HepG2 (cell line): ENCODE results near the gene ELP2. TPM values are rescaled to one million over a fixed set of nuclear protein-coding genes. Genes with fewer than 3 reads are reported as not detected.
"Not testable (repeated sequence)": the region's sequence is repeated elsewhere in the genome, so short reads cannot be mapped to it uniquely, and the experiment has no call there.

Experiments used
- ATAC-seq: fragments of 200-7000 bp; cut with Tn5 transposase; 3 replicates; pipeline ENCODE4 v1.9.1; 2020; ENCODE audit warnings: mild to moderate bottlenecking, moderate library complexity
- BruUV-seq: library from RNA; stranded (reverse); fragments of 400-500 nt; replicated peaks from 2 replicates; lab custom pipeline; 2021; lab: Mats Ljungman, UMichigan
- CTCF ChIA-PET: fragments of 300-600 bp; formaldehyde crosslinking; extraction: SDS; loops from one replicate; lab custom pipeline; 2021; ENCODE audit warnings: low total read pairs, inconsistent platforms, low intra/inter-chr PET ratio; lab: Yijun Ruan, JAX
- POLR2A ChIA-PET: fragments of 350-600 bp; sonication (Branson Sonifier 250); formaldehyde crosslinking; loops from one replicate; lab custom pipeline; 2020; ENCODE audit warnings: antibody characterized with exemption, inconsistent platforms; lab: Yijun Ruan, JAX
- DNase-seq: peaks from one replicate; pipeline ENCODE4 v3.0.0-alpha.2; 2015; ENCODE audit warnings: low spot score
- FAIRE-seq: peaks from 3 replicates; lab custom pipeline; 2011; peaks lifted over from hg19 to GRCh38; lab: Jason Lieb, UNC
- H2AFZ ChIP-seq: one replicate; pipeline ENCODE4 v1.6.1; 2011; ENCODE audit warnings: low read length, inconsistent platforms
- H3K27ac ChIP-seq: fragments of 300-600 bp; 3 replicates; pipeline ENCODE4 v1.8.0; 2011; ENCODE audit warnings: mixed run types, mild to moderate bottlenecking, mixed read lengths, low read length, inconsistent platforms; ENCODE audit not compliant: insufficient read depth; ENCODE audit errors: extremely low read length
- H3K27me3 ChIP-seq, 2 experiments: fragments of 200-600 bp in 1 of 2; 2 replicates in 1 of 2; 3 replicates in 1 of 2; pipeline versions ENCODE4 v1.6.0 to v1.8.0; 2011; ENCODE audit warnings: low read length in 2 of 2, mild to moderate bottlenecking in 2 of 2, moderate library complexity in 2 of 2, inconsistent platforms in 1 of 2; ENCODE audit not compliant: insufficient read depth in 2 of 2, control insufficient read depth in 1 of 2
- H3K36me3 ChIP-seq, 2 experiments: fragments of 200-600 bp in 1 of 2; replicated peaks in 1 of 2; 2 replicates in 1 of 2; 3 replicates in 1 of 2; pipeline versions ENCODE4 v1.5.1 to v1.8.0; 2011; ENCODE audit warnings: low read length in 2 of 2, inconsistent platforms in 1 of 2; ENCODE audit not compliant: insufficient read depth in 2 of 2, control insufficient read depth in 1 of 2
- H3K4me1 ChIP-seq: 2 replicates; pipeline ENCODE4 v1.5.1; 2012; ENCODE audit warnings: low read length, inconsistent platforms; ENCODE audit not compliant: insufficient read depth
- H3K4me2 ChIP-seq: 2 replicates; pipeline ENCODE4 v1.6.0; 2011; ENCODE audit warnings: low read depth, low read length, inconsistent platforms
- H3K4me3 ChIP-seq, 3 experiments: fragments of 200-600 bp in 1 of 3; sonication (generic), shearing (Covaris generic) in 1 of 3; replicated peaks in 1 of 3; 2 replicates each; pipeline ENCODE4 v1.5.1; 2011 to 2016; ENCODE audit warnings: low read length in 3 of 3, inconsistent platforms in 2 of 3, low read depth in 2 of 3, mild to moderate bottlenecking in 2 of 3, control low read depth in 1 of 3, mixed read lengths in 1 of 3; ENCODE audit not compliant: insufficient read depth in 1 of 3
- H3K79me2 ChIP-seq: one replicate; pipeline ENCODE4 v1.6.1; 2011; ENCODE audit warnings: low read length, inconsistent platforms; ENCODE audit not compliant: insufficient read depth
- H3K9ac ChIP-seq: 2 replicates; pipeline ENCODE4 v1.6.0; 2011; ENCODE audit warnings: mild to moderate bottlenecking, low read depth, low read length, inconsistent platforms; ENCODE audit not compliant: insufficient read depth
- H3K9me3 ChIP-seq: 2 replicates; pipeline ENCODE4 v1.5.1; 2012; ENCODE audit warnings: mild to moderate bottlenecking, low read length
- H4K20me1 ChIP-seq: 2 replicates; pipeline ENCODE4 v1.6.0; 2011; ENCODE audit warnings: inconsistent platforms, mild to moderate bottlenecking, low read length, moderate library complexity; ENCODE audit not compliant: insufficient read depth
- ELF1 ChIP-seq: sonication (generic); formaldehyde crosslinking; IDR thresholded peaks from 2 replicates; pipeline ENCODE4 v1.4.0; 2020; ENCODE audit warnings: missing genetic modification reagents
- IKZF4 ChIP-seq: sonication (generic); formaldehyde crosslinking; IDR thresholded peaks from 2 replicates; pipeline ENCODE4 v1.5.1; 2020; ENCODE audit warnings: borderline replicate concordance, mild to moderate bottlenecking, low read depth, missing genetic modification reagents; ENCODE audit errors: not compliant biosample characterization
- KLF13 ChIP-seq: sonication (generic); formaldehyde crosslinking; IDR thresholded peaks from 2 replicates; pipeline ENCODE4 v1.4.0; 2020; ENCODE audit warnings: mild to moderate bottlenecking, missing genetic modification reagents
- MIXL1 ChIP-seq: IDR thresholded peaks from 2 replicates; pipeline ENCODE4 v1.6.1; 2016
- RBAK ChIP-seq: sonication (generic); formaldehyde crosslinking; IDR thresholded peaks from 2 replicates; pipeline ENCODE4 v1.5.1; 2020; ENCODE audit warnings: mild to moderate bottlenecking, missing genetic modification reagents
- TBX2 ChIP-seq: sonication (generic); formaldehyde crosslinking; IDR thresholded peaks from 2 replicates; pipeline ENCODE4 v1.5.0; 2020; ENCODE audit warnings: missing genetic modification reagents, mild to moderate bottlenecking, borderline replicate concordance
- WIZ ChIP-seq: sonication (generic); formaldehyde crosslinking; IDR thresholded peaks from 2 replicates; pipeline ENCODE4 v1.5.1; 2020; ENCODE audit warnings: mild to moderate bottlenecking, missing genetic modification reagents
- YEATS2 ChIP-seq: sonication (generic); formaldehyde crosslinking; IDR thresholded peaks from 2 replicates; pipeline ENCODE4 v1.4.0; 2020; ENCODE audit warnings: missing genetic modification reagents, borderline replicate concordance
- ZFY ChIP-seq: sonication (generic); formaldehyde crosslinking; IDR thresholded peaks from 2 replicates; pipeline ENCODE4 v1.4.0; 2020; ENCODE audit warnings: missing genetic modification reagents
- ZNF446 ChIP-seq: sonication (generic); formaldehyde crosslinking; IDR thresholded peaks from 2 replicates; pipeline ENCODE4 v1.5.0; 2020; ENCODE audit warnings: mild to moderate bottlenecking, missing genetic modification reagents
- ZNF816 ChIP-seq: sonication (generic); formaldehyde crosslinking; IDR thresholded peaks from 2 replicates; pipeline ENCODE4 v1.8.0; 2022; ENCODE audit warnings: missing genetic modification reagents, mild to moderate bottlenecking, borderline replicate concordance
- WGBS: methylation state at CpG from one replicate; pipeline ENCODE4 v1.1.6; 2017; ENCODE audit warnings: low lambda C conversion rate; 5-methylcytosine and 5-hydroxymethylcytosine counted together
- in situ Hi-C: cut with HindIII; loops from 2 replicates; pipeline ENCODE4 v1.10.0; 2017; ENCODE audit warnings: low pct_unique_long_range_greater_than_20kb; ENCODE audit not compliant: extremely low pct_ligation_motif_present
- intact Hi-C: fragments of 100-400 bp; cut with micrococcal nuclease; formaldehyde crosslinking; loops from one replicate; pipeline ENCODE4 v1.10.0; 2022; ENCODE audit not compliant: unreplicated experiment
- polyA plus RNA-seq, 8 experiments: library from polyadenylated mRNA; depleted of rRNA in 3 of 8; stranded (reverse) in 7 of 8; unstranded in 1 of 8; fragments of >200 nt; fragmentation: Illumina TruSeq in 4 of 8; extraction: Trizol in 4 of 8; gene quantifications; 2 replicates each; pipeline versions ENCODE4 v1.2.1 to v1.2.3, GENCODE V29; 2011 to 2016; ENCODE audit warnings: low read depth in 4 of 8, missing spikeins in 1 of 8, mixed read lengths in 1 of 8; ENCODE audit not compliant: insufficient read depth in 1 of 8
- total RNA-seq, 5 experiments: library from RNA; depleted of rRNA; stranded (reverse); fragments of >200 nt; fragmentation: Illumina TruSeq; extraction: Trizol; gene quantifications; 2 replicates each; pipeline ENCODE4 v1.2.3, GENCODE V29; 2016; ENCODE audit warnings: low read depth in 1 of 5
- TF ChIP-seq, protein P1 (sequence below): sonication (generic); formaldehyde crosslinking; IDR thresholded peaks from 2 replicates; pipeline ENCODE4 v1.4.0; 2020; ENCODE audit warnings: mild to moderate bottlenecking, missing genetic modification reagents

The ELP2 gene
- total and polyA plus RNA-seq, 2 of the 13 experiments (the other 11 are each of a cell fraction or from before 2014, with no cell fraction given): 98.7 to 100 TPM

DNA sequence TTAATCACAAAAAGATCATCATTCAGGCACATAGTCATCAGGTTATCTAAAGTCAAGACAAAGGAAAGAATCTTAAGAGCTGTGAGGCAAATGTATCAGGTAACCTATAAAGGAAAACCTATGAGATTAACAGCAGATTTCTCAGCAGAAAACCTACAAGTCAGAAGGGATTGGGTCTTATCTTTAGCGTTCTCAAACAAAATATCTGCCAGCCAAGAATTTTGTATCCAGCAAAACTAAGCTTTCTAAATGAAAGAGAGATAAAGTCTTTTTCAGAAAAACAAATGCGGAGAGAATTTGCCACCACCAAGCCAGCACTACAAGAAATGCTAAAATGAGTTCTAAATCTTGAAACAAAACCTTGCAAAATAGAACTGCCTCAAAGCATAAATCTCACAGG lies 48.6 kb upstream of the ELP2 start:
- Histone ChIP-seq H3K4me1 (peaks cover 16% of the 10 kb centered on the region), H3K9me3 (peaks cover 12% of the 10 kb centered on the region; the same call in 1 of the 2 replicates)
- H3K9ac ChIP-seq, FAIRE-seq, H3K27me3 ChIP-seq, ATAC-seq, H3K4me3 ChIP-seq, H3K36me3 ChIP-seq, BruUV-seq, H3K79me2 ChIP-seq, CTCF ChIA-PET, POLR2A ChIA-PET, intact Hi-C loops, H3K27ac ChIP-seq, in situ Hi-C loops, H4K20me1 ChIP-seq, H2AFZ ChIP-seq, DNase-seq, H3K4me2 ChIP-seq: not testable (repeated sequence)
- WGBS: 71% methylated on average over 2 of the region's 2 CpGs

DNA sequence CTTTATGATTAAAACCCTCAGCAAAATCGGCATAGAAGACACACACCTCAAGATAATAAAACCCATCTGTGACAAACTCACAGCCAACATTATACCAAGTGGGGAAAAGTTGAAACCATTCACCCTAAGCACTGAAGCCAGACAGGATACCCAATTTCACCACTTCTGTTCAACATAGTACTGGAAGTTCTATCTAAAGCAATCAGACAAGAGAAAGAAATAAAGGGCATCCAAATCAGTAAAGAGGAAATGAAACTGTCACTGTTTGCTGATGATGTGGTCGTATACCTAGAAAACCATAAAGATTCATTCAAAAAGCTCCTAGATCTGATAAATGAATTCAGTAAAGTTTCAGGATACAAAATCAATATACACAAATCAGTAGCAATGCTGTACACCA lies 46.0 kb upstream of the ELP2 start:
- POLR2A ChIA-PET: no interaction called here
- Histone ChIP-seq H3K9ac (no peak overlapping the region), H3K79me2 (no peaks in the 10 kb centered on the region), H4K20me1 (no peaks in the 10 kb centered on the region), H3K4me3 (no peak overlapping the region), H3K4me2 (no peak overlapping the region), H3K9me3 (peaks cover 12% of the 10 kb centered on the region; the same call in 1 of the 2 replicates), H3K36me3 (no peaks in the 10 kb centered on the region), H2AFZ (no peak overlapping the region), H3K4me1 (peaks cover 8% of the 10 kb centered on the region), H3K27ac (no peak overlapping the region), H3K27me3 (peaks cover 0 to 1% of the 10 kb centered on the region in 2 experiments; a peak in 1 of 5 replicates)
- ATAC-seq (no peak), DNase-seq (no peak), FAIRE-seq (no peak)
- 25% methylated on average over 2 of the region's 2 CpGs for WGBS
- intact Hi-C loops (no loop called here), in situ Hi-C loops (no loop called here)
- CTCF ChIA-PET: no interaction called here
- BruUV-seq: no TSS peak
- no peak for TF ChIP-seq ZNF446
- TF ChIP-seq RBAK (CRISPR knock-in tag): no peak
- no peak for TF ChIP-seq YEATS2 (CRISPR knock-in tag)
- TF ChIP-seq ELF1: no peak
- TF ChIP-seq IKZF4 (CRISPR knock-in tag): no peak
- TF ChIP-seq WIZ: no peak
- TF ChIP-seq MIXL1 (CRISPR knock-in tag): no peak
- TF ChIP-seq KLF13 (CRISPR knock-in tag): no peak
- TF ChIP-seq, protein P1, sequence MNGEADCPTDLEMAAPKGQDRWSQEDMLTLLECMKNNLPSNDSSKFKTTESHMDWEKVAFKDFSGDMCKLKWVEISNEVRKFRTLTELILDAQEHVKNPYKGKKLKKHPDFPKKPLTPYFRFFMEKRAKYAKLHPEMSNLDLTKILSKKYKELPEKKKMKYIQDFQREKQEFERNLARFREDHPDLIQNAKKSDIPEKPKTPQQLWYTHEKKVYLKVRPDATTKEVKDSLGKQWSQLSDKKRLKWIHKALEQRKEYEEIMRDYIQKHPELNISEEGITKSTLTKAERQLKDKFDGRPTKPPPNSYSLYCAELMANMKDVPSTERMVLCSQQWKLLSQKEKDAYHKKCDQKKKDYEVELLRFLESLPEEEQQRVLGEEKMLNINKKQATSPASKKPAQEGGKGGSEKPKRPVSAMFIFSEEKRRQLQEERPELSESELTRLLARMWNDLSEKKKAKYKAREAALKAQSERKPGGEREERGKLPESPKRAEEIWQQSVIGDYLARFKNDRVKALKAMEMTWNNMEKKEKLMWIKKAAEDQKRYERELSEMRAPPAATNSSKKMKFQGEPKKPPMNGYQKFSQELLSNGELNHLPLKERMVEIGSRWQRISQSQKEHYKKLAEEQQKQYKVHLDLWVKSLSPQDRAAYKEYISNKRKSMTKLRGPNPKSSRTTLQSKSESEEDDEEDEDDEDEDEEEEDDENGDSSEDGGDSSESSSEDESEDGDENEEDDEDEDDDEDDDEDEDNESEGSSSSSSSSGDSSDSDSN (CRISPR knock-in tag): no peak
- no peak for TF ChIP-seq TBX2 (CRISPR knock-in tag)
- TF ChIP-seq ZFY (CRISPR knock-in tag): no peak
- TF ChIP-seq ZNF816 (CRISPR knock-in tag): no peak
